CD4-positive, alpha-beta T cell treated with Interleukin-2 at 100 ng/mL for 4 hours (primary cell): ENCODE measurements around the gene CDK6.
A peak's percentile ranks its signal among the peaks of the same experiment; 100 is the strongest.

ENCODE experiments used
- DNase-seq: peaks from one replicate; pipeline ENCODE4 v3.0.0-alpha.2; 2020; ENCODE audit warnings: low spot score

The CDK6 gene

GRCh38 chr7:92826258-92826938 lies 10.0 kb downstream of the CDK6 start:
- DNase-seq: no peak

DNA sequence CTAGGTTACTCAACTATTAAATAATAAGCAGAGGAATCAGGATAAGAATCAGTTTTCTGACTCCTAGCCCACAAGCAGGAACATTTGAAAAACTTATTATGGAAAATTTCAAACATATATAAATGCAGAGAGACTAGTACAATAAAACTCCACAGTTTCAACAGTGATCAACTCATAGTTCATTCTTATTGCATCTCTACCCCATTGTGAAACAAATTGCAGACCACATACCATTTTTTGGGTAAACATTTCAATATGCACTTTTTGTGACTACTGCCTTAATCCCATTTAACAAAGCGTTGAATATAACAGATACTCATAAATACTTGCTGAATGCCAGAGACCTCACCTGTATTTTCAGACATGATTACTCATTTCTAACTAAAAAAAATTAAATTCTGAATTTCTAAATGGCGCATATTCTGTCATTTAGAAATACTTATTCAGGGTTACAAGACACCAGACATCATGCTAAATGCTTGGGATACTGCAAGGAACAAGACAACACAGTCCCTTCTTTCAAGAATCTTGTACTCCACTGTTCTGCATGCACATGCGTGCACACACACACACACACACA lies 11.4 kb downstream of the CDK6 start:
- no peak for DNase-seq

GRCh38 chr7:92824450-92824849 lies 11.9 kb downstream of the CDK6 start:
- no peak for DNase-seq

DNA sequence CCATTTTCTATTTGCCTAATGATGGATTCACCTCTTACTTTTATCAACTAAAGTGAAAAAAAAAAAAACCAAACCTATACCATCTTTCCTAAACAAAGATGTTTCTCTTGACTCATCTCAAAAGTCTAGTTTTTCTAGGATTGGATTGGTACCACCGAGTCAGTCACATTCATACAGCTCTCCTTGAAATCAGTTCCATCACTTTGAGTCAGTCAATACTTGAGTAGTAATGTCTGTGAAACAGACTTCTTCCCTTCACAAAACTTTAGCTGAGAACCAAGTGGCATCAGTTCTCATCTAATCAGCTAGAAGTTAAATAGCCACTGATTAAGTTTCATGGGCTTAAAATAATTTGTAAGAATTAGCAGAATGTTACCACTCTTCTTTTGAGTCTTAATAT lies 13.3 kb downstream of the CDK6 start:
- DNase-seq: no peak

DNA sequence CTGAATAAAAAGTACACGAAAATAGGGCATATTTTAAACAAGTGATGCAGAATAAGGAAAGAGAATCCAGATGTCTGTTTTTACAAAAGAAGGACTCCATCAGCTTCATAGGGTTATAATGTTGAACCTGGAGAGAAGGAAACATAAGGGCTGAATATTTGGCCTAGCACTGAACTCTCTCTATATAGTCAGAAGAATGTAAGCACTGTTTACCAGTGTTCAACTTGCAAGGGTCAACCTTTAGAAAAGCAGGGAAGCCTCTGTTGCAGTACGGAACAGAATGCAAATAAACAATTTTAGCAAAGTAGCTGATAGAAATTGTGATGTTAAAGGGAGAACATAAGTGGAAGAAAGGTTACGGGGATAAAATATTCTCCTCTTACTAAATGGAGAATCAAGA lies 16.2 kb downstream of the CDK6 start:
- no peak for DNase-seq

DNA sequence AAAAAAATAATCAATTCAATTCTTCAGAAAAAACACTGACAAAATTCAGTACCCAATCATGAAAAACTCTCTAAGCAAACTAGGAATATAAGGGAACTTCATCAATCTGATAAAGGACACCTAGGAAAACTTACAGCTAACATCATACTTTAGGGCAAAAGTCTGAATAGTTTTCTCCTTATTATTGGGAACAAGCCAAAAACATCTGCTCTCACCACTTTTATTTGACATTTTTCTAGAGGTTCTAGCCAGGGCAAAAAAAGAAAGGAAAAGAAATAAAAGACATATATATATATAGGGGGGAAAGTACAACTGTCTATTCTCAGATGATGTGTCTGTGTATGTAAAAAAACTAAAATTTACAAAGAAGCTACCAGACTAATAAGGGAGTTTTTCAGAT lies 19.0 kb downstream of the CDK6 start:
- no peak for DNase-seq

DNA sequence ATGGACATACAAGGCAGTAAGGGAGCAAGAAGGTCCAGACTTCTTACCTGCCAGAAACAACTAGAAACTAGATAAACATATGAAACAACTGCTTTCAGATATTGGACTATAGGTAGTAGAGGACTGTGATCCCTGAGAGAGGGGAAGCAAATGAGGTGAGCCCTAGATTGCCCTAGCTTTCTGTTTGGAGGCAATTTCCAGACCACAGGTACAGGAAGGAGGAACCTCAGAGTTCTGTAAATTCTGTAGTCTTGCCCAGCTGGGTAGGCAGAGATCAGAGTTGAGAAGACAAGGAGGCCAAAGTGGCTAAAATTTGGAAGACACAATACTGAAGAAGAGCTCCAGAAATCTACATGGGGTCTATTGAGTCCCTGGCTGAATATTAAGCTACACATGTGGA lies 21.0 kb downstream of the CDK6 start:
- DNase-seq: no peak

GRCh38 chr7:92813390-92814024 lies 22.9 kb downstream of the CDK6 start:
- peak; percentile 59 for DNase-seq

GRCh38 chr7:92811158-92811557 lies 25.2 kb downstream of the CDK6 start:
- DNase-seq: no peak

GRCh38 chr7:92809760-92810573 lies 26.4 kb downstream of the CDK6 start:
- peak; percentile 78 for DNase-seq

- DNase-seq: no peak
These were observed 27.0 kb downstream of the CDK6 start for GRCh38 chr7:92809397-92809759.

GRCh38 chr7:92808635-92809034 lies 27.7 kb downstream of the CDK6 start:
- no peak for DNase-seq

GRCh38 chr7:92808006-92808405 lies 28.4 kb downstream of the CDK6 start:
- no peak for DNase-seq

GRCh38 chr7:92806496-92806895 lies 29.9 kb downstream of the CDK6 start:
- DNase-seq: no peak

GRCh38 chr7:92802406-92802805 lies 34.0 kb downstream of the CDK6 start:
- DNase-seq: no peak

DNA sequence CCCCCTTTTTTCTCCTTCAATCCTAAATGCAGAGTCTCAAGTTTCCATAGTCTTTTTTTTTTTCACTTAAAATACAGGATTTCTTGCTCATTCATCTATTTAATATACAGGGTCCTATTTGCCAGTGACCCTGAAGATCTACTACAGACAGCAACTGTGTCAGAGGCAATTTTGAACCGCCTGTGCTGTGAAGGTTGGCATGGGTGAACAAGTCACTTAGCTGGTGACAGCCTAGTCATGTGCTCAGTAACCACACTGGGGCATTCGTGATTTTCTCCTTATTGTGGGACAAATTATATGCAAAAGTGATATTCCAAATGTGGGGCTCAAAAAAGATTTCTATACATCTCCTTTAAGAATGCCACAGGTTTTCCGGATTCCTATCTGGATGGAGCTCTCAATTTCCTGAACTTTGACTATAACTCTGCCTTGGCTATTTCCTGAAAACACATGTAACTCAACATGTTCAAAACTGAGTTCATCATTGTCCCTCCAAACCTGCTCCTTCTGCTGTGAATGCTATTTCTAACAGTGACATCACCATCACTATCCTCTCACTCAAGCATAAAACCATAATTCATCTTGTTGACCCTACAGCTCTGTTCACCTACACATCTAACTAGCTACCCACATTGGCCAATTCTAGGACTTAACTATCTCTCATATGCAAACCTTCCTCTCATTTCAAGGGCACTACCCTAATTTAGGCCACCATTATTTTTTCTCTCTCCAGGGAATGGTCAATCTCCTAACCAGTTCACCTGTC lies 36.7 kb downstream of the CDK6 start:
- no peak for DNase-seq

DNA sequence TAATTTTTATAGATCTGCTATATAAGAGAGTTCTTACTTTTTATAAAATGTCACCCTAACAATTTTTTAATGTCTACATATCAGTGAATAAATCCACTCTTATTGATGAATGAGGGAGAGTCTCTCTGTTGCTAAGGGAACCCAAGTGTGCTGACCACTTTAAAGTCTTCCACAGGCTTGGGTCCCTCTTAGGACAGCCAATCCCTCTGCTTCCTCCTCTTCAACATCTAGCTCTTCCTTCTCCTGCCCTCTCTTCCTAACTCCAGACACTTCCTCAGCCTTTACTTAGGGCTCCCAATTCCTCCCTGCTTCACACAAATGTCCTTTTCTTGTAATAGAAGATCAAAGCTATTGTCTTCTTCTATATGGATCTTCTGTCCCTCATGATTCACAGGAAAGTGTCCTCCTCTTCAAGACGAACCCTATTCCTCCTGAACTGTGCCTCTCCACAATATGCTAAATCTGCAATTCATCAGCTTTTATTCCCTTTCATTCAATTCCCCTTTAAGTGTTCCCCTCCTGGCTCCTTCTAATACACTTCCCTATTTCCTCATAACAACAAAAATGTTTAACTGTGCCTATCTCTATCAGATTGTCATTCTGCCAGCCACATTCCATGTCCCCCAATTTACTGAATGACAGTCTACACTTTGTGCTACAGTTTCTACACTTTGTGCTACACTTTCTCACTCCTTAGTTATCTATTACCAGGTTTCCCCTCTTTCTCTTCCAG lies 37.7 kb downstream of the CDK6 start:
- DNase-seq: no peak

- no peak for DNase-seq
These were observed 38.7 kb downstream of the CDK6 start for GRCh38 chr7:92797693-92798092.

DNA sequence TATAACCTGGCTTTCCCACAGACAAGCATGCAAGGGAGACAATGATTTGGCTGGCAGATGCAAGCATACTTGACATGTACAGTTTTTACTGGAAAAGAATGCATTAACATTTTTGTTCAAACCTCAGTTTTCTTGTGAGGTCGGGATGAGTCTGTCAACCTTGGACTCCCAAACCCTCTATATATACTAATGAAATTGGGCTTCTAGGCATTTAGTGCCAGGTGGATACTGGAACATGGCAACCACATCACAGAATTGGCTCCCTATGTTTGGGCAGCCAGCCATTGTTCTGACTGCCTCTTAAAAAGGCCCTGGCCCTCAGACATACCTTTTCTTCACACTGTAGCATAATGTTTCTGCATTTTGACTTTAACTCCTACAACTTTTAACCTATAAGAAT lies 39.1 kb downstream of the CDK6 start:
- DNase-seq: no peak

- no peak for DNase-seq
These were observed 41.5 kb downstream of the CDK6 start for GRCh38 chr7:92794831-92795230.

DNA sequence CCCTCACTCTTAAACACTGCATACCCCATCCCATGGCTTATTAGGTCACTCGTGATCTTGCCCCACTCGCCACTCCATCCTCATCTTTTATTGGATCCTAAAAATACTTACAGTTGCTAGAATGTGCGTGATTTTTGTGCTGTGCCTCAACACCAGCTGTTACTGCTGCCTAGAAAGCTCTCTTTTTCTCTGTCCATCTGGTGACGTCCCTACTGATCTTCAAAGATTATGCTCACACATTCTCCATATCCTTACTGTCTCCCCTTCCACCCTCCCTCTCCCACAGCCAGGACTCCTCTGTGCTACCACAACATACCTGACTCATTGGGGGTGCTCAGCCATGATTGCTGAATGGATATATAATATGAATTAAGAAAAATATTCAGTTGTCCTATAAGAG lies 42.0 kb downstream of the CDK6 start:
- DNase-seq: no peak
